Right lobe of liver (tissue), 4 donors: ENCODE results near the gene KRTAP11-1.

Source experiments
- POLR2A ChIP-seq: fragments of 450-650 bp; IDR thresholded peaks from one replicate; pipeline ENCODE4 v1.6.1; 2017; ENCODE audit warnings: antibody characterized with exemption, mild to moderate bottlenecking
- TF ChIP-seq, protein P1 (sequence below), 4 donors: fragments of 200-600 bp in 3 of 4; fragments of 450-650 bp in 1 of 4; IDR thresholded peaks; one replicate each; pipeline versions ENCODE4 v1.5.1 to v1.8.0; 2016 to 2022; ENCODE audit warnings: antibody characterized with exemption in 4 of 4, mild to moderate bottlenecking in 2 of 4
- donor health status: DM: no; HTN: no; CAD: no.
- donor health status: DM: no; HTN: no; CAD: no.
- donor health status: DM: no; HTN: yes; CAD: no.

DNA sequence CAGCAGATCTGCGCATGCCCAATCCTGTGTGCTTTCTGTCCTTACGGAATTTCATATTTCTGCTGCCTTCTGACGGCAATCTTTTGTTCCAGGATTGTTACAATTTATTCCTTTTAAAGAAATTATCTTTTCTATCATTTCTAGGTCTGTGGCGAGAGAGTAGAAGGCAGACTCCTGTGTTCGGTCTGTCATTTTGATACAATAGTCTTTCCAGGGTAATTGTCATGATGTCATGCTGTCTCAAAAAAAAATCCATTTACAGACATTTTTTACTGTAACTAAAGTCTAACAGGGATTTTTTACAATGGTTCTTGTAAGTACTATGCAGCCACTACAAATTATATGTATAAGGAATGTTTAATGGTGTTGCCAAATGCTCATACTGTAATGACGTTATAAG is 42.8 kb downstream of the KRTAP11-1 start:
- TF ChIP-seq, protein P1, sequence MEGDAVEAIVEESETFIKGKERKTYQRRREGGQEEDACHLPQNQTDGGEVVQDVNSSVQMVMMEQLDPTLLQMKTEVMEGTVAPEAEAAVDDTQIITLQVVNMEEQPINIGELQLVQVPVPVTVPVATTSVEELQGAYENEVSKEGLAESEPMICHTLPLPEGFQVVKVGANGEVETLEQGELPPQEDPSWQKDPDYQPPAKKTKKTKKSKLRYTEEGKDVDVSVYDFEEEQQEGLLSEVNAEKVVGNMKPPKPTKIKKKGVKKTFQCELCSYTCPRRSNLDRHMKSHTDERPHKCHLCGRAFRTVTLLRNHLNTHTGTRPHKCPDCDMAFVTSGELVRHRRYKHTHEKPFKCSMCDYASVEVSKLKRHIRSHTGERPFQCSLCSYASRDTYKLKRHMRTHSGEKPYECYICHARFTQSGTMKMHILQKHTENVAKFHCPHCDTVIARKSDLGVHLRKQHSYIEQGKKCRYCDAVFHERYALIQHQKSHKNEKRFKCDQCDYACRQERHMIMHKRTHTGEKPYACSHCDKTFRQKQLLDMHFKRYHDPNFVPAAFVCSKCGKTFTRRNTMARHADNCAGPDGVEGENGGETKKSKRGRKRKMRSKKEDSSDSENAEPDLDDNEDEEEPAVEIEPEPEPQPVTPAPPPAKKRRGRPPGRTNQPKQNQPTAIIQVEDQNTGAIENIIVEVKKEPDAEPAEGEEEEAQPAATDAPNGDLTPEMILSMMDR (IDR thresholded peaks at IDR 0.05) = no peak
- TF ChIP-seq POLR2A = no peak
